HL-60 (cell line): ENCODE measurements around the gene ENO1.

ENCODE experiments used
- DNase-seq, 2 experiments: peaks; one replicate each; pipeline ENCODE4 v3.0.0-alpha.2; 2010 to 2020; ENCODE audit warnings: low read depth in 1 of 2, low spot score in 1 of 2
- H3K27ac ChIP-seq: fragments of 250-450 bp; sonication (Bioruptor Pico); replicated peaks from 2 replicates; pipeline ENCODE4 v1.5.1; 2020; ENCODE audit warnings: mild to moderate bottlenecking, moderate library complexity
- H3K27me3 ChIP-seq: fragments of 250-450 bp; sonication (Bioruptor Pico); 2 replicates; pipeline ENCODE4 v1.5.1; 2021; ENCODE audit warnings: mild to moderate bottlenecking, moderate library complexity; ENCODE audit not compliant: insufficient read depth, poor library complexity, severe bottlenecking
- H3K4me3 ChIP-seq: replicated peaks from 2 replicates; pipeline ENCODE4 v1.5.1; 2011; ENCODE audit warnings: mild to moderate bottlenecking, control low read depth, low read length; ENCODE audit not compliant: insufficient read depth
- GABPA ChIP-seq: IDR thresholded peaks from 2 replicates; pipeline ENCODE4 v1.6.1; 2012; ENCODE audit warnings: low read depth
- POLR2AphosphoS5 ChIP-seq: IDR thresholded peaks from 2 replicates; pipeline ENCODE4 v1.6.1; 2012; ENCODE audit warnings: low read depth
- SPI1 ChIP-seq: IDR thresholded peaks from 2 replicates; pipeline ENCODE4 v1.6.1; 2012; ENCODE audit warnings: low read depth, mild to moderate bottlenecking, borderline replicate concordance
- TF ChIP-seq, protein P1 (sequence below): IDR thresholded peaks from one replicate; pipeline ENCODE4 v1.5.1; 2011; ENCODE audit warnings: low read length, control low read depth, inconsistent platforms; ENCODE audit not compliant: insufficient read depth
- TF ChIP-seq, protein P2 (sequence below): IDR thresholded peaks from 2 replicates; pipeline ENCODE4 v1.6.1; 2012; ENCODE audit warnings: low read depth; ENCODE audit not compliant: insufficient replicate concordance

ENO1 gene

GRCh38 chr1:8816264-8816663 is 62.2 kb downstream of the ENO1 start:
- DNase-seq: no peak

GRCh38 chr1:8815582-8816151 is 62.8 kb downstream of the ENO1 start:
- Histone ChIP-seq H3K27ac (peak overlapping the region; percentile 77), H3K27me3 (no peaks in the 10 kb centered on the region), H3K4me3 (no peak overlapping the region; the same call in 1 of the 2 replicates)
- peak in 1 of 2 experiments; percentile 11 for DNase-seq
- TF ChIP-seq SPI1 (no peak), POLR2AphosphoS5 (no peak), GABPA (no peak)
- TF ChIP-seq, protein P1, sequence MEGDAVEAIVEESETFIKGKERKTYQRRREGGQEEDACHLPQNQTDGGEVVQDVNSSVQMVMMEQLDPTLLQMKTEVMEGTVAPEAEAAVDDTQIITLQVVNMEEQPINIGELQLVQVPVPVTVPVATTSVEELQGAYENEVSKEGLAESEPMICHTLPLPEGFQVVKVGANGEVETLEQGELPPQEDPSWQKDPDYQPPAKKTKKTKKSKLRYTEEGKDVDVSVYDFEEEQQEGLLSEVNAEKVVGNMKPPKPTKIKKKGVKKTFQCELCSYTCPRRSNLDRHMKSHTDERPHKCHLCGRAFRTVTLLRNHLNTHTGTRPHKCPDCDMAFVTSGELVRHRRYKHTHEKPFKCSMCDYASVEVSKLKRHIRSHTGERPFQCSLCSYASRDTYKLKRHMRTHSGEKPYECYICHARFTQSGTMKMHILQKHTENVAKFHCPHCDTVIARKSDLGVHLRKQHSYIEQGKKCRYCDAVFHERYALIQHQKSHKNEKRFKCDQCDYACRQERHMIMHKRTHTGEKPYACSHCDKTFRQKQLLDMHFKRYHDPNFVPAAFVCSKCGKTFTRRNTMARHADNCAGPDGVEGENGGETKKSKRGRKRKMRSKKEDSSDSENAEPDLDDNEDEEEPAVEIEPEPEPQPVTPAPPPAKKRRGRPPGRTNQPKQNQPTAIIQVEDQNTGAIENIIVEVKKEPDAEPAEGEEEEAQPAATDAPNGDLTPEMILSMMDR: no peak
- TF ChIP-seq, protein P2, sequence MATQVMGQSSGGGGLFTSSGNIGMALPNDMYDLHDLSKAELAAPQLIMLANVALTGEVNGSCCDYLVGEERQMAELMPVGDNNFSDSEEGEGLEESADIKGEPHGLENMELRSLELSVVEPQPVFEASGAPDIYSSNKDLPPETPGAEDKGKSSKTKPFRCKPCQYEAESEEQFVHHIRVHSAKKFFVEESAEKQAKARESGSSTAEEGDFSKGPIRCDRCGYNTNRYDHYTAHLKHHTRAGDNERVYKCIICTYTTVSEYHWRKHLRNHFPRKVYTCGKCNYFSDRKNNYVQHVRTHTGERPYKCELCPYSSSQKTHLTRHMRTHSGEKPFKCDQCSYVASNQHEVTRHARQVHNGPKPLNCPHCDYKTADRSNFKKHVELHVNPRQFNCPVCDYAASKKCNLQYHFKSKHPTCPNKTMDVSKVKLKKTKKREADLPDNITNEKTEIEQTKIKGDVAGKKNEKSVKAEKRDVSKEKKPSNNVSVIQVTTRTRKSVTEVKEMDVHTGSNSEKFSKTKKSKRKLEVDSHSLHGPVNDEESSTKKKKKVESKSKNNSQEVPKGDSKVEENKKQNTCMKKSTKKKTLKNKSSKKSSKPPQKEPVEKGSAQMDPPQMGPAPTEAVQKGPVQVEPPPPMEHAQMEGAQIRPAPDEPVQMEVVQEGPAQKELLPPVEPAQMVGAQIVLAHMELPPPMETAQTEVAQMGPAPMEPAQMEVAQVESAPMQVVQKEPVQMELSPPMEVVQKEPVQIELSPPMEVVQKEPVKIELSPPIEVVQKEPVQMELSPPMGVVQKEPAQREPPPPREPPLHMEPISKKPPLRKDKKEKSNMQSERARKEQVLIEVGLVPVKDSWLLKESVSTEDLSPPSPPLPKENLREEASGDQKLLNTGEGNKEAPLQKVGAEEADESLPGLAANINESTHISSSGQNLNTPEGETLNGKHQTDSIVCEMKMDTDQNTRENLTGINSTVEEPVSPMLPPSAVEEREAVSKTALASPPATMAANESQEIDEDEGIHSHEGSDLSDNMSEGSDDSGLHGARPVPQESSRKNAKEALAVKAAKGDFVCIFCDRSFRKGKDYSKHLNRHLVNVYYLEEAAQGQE: no peak

More at GRCh38 chr1:8816264-8816663, 62.2 kb downstream of the ENO1 start:
- Histone ChIP-seq H3K4me3 (peak overlapping the region; percentile 85), H3K27ac (peak overlapping the region; percentile 77), H3K27me3 (no peaks in the 10 kb centered on the region)
- TF ChIP-seq, protein P1: no peak
- TF ChIP-seq GABPA: no peak

GRCh38 chr1:8814865-8815264 is 63.6 kb downstream of the ENO1 start:
- no peak overlapping the region for H3K4me3 ChIP-seq
- no peak overlapping the region for H3K27ac ChIP-seq
- TF ChIP-seq, protein P2: no peak
- TF ChIP-seq GABPA: no peak
- TF ChIP-seq, protein P1: no peak
- TF ChIP-seq POLR2AphosphoS5: no peak
- no peak for TF ChIP-seq SPI1
- H3K27me3 ChIP-seq: no peaks in the 10 kb centered on the region
- DNase-seq: no peak

- TF ChIP-seq SPI1: no peak
- TF ChIP-seq, protein P1: no peak
- TF ChIP-seq GABPA: no peak
- TF ChIP-seq, protein P2: no peak
- TF ChIP-seq POLR2AphosphoS5: no peak
- no peak overlapping the region for H3K4me3 ChIP-seq
- no peaks in the 10 kb centered on the region for H3K27me3 ChIP-seq
- DNase-seq: no peak
- H3K27ac ChIP-seq: no peak overlapping the region
Measured at GRCh38 chr1:8813991-8814390, 64.5 kb downstream of the ENO1 start.
